SK-N-SH treated with all-trans-retinoic acid at 6 μM for 48 hours (cell line): Measurements from ENCODE around the gene DAB2.

ENCODE experiments used
- ATAC-seq: fragments of 200-7000 bp; cut with Tn5 transposase; 3 replicates; pipeline ENCODE4 v1.9.1; 2020; ENCODE audit warnings: mild to moderate bottlenecking, moderate library complexity
- BACH2 ChIP-seq: fragments of 250-450 bp; sonication (Bioruptor Pico); IDR thresholded peaks from 2 replicates; pipeline ENCODE4 v1.9.0; 2021; ENCODE audit warnings: mild to moderate bottlenecking, borderline replicate concordance
- CREB5 ChIP-seq: fragments of 250-450 bp; sonication (Bioruptor Pico); IDR thresholded peaks from 2 replicates; pipeline ENCODE4 v1.5.1; 2020; ENCODE audit warnings: low read depth, mild to moderate bottlenecking, moderate library complexity
- CSRNP3 ChIP-seq: fragments of 250-450 bp; sonication (Bioruptor Pico); IDR thresholded peaks from 2 replicates; pipeline ENCODE4 v1.5.1; 2021; ENCODE audit warnings: mild to moderate bottlenecking, moderate library complexity
- ESRRG ChIP-seq: fragments of 250-450 bp; sonication (Bioruptor Pico); IDR thresholded peaks from 2 replicates; pipeline ENCODE4 v1.6.1; 2021; ENCODE audit warnings: mild to moderate bottlenecking
- ISL1 ChIP-seq: fragments of 250-450 bp; sonication (Bioruptor Pico); IDR thresholded peaks from 2 replicates; pipeline ENCODE4 v2.1.2; 2022; ENCODE audit warnings: mild to moderate bottlenecking, moderate library complexity
- OSR1 ChIP-seq: fragments of 250-450 bp; sonication (Bioruptor Pico); IDR thresholded peaks from 2 replicates; pipeline ENCODE4 v1.8.0; 2022; ENCODE audit warnings: moderate library complexity, mild to moderate bottlenecking, inconsistent platforms
- PATZ1 ChIP-seq: fragments of 250-450 bp; sonication (Bioruptor Pico); IDR thresholded peaks from 2 replicates; pipeline ENCODE4 v1.8.0; 2020; ENCODE audit warnings: mild to moderate bottlenecking, moderate library complexity, borderline replicate concordance
- POU6F1 ChIP-seq: fragments of 250-450 bp; sonication (Bioruptor Pico); IDR thresholded peaks from 2 replicates; pipeline ENCODE4 v1.8.0; 2021; ENCODE audit warnings: low read depth, mild to moderate bottlenecking, moderate library complexity, borderline replicate concordance
- PPARA ChIP-seq: fragments of 250-450 bp; sonication (Bioruptor Pico); IDR thresholded peaks from 2 replicates; pipeline ENCODE4 v1.5.0; 2020; ENCODE audit warnings: mild to moderate bottlenecking, borderline replicate concordance
- RARB ChIP-seq: fragments of 250-450 bp; sonication (Bioruptor Pico); IDR thresholded peaks from 2 replicates; pipeline ENCODE4 v1.8.0; 2021; ENCODE audit warnings: mild to moderate bottlenecking, moderate library complexity
- SNAI2 ChIP-seq: fragments of 250-450 bp; sonication (Bioruptor Pico); IDR thresholded peaks from 2 replicates; pipeline ENCODE4 v1.5.0; 2020; ENCODE audit warnings: mild to moderate bottlenecking, moderate library complexity
- TCF4 ChIP-seq: fragments of 250-450 bp; sonication (Bioruptor Pico); IDR thresholded peaks from 2 replicates; pipeline ENCODE4 v1.8.0; 2021; ENCODE audit warnings: mild to moderate bottlenecking, moderate library complexity, borderline replicate concordance
- TSHZ2 ChIP-seq: fragments of 250-450 bp; sonication (Bioruptor Pico); IDR thresholded peaks from 2 replicates; pipeline ENCODE4 v1.5.0; 2020; ENCODE audit warnings: mild to moderate bottlenecking, moderate library complexity
- ZC3H10 ChIP-seq: fragments of 250-450 bp; sonication (Bioruptor Pico); IDR thresholded peaks from 2 replicates; pipeline ENCODE4 v1.5.1; 2021; ENCODE audit warnings: mild to moderate bottlenecking, moderate library complexity
- ZFP3 ChIP-seq: fragments of 250-450 bp; sonication (Bioruptor Pico); IDR thresholded peaks from 2 replicates; pipeline ENCODE4 v1.5.0; 2020; ENCODE audit warnings: mild to moderate bottlenecking, moderate library complexity
- ZFP30 ChIP-seq: fragments of 450-650 bp; formaldehyde crosslinking; IDR thresholded peaks from 2 replicates; pipeline ENCODE4 v1.5.0; 2022; ENCODE audit warnings: mild to moderate bottlenecking, moderate library complexity
- ZNF565 ChIP-seq: fragments of 450-650 bp; formaldehyde crosslinking; conservative IDR thresholded peaks from 2 replicates; pipeline ENCODE4 v1.5.0; 2020; ENCODE audit warnings: low read depth, mild to moderate bottlenecking, moderate library complexity
- ZNF70 ChIP-seq: fragments of 450-650 bp; formaldehyde crosslinking; IDR thresholded peaks from 2 replicates; pipeline ENCODE4 v1.5.0; 2020; ENCODE audit warnings: mild to moderate bottlenecking, moderate library complexity
- ZNF8 ChIP-seq: fragments of 450-650 bp; formaldehyde crosslinking; IDR thresholded peaks from 2 replicates; pipeline ENCODE4 v1.5.0; 2020; ENCODE audit warnings: mild to moderate bottlenecking, moderate library complexity

DAB2 gene

GRCh38 chr5:39387293-39387692, 37.5 kb downstream of the DAB2 start:
- no peak for ATAC-seq
- TF ChIP-seq SNAI2 (CRISPR knock-in tag), result no peak
- TF ChIP-seq TSHZ2 (CRISPR knock-in tag), result no peak
- no peak for TF ChIP-seq CREB5 (CRISPR knock-in tag)
- no peak for TF ChIP-seq ZFP30 (CRISPR knock-in tag)
- no peak for TF ChIP-seq BACH2 (CRISPR knock-in tag)
- TF ChIP-seq RARB (CRISPR knock-in tag), result no peak
- TF ChIP-seq ZNF70 (CRISPR knock-in tag), result no peak
- TF ChIP-seq ZC3H10, result no peak
- TF ChIP-seq PATZ1 (CRISPR knock-in tag), result no peak
- no peak for TF ChIP-seq ZNF8 (CRISPR knock-in tag)
- no peak for TF ChIP-seq TCF4 (CRISPR knock-in tag)
- no peak for TF ChIP-seq CSRNP3
- TF ChIP-seq, all 23 proteins: peak for 0

GRCh38 chr5:39384271-39384670, 40.5 kb downstream of the DAB2 start:
- no peak for TF ChIP-seq SNAI2 (CRISPR knock-in tag)
- no peak for TF ChIP-seq PPARA (CRISPR knock-in tag)
- no peak for TF ChIP-seq ZNF70 (CRISPR knock-in tag)
- no peak for TF ChIP-seq ZNF565 (CRISPR knock-in tag)
- TF ChIP-seq CSRNP3, result no peak
- no peak for TF ChIP-seq PATZ1 (CRISPR knock-in tag)
- no peak for TF ChIP-seq ISL1
- no peak for TF ChIP-seq CREB5 (CRISPR knock-in tag)
- no peak for TF ChIP-seq ESRRG (CRISPR knock-in tag)
- TF ChIP-seq POU6F1, result no peak
- TF ChIP-seq ZFP3, result no peak
- TF ChIP-seq OSR1 (CRISPR knock-in tag), result no peak
- TF ChIP-seq TSHZ2 (CRISPR knock-in tag), result no peak
- ATAC-seq, result no peak
